Myocyte (in vitro differentiated cells): ENCODE measurements around the gene PPM1N. TPM values are rescaled to one million over a fixed set of nuclear protein-coding genes. Genes with fewer than 3 reads are reported as not detected.
A peak's percentile ranks its signal among the peaks of the same experiment; 100 is the strongest.

ENCODE experiments used
- DNase-seq: peaks from one replicate; pipeline ENCODE4 v3.0.0-alpha.2; 2012; ENCODE audit warnings: low read depth
- total RNA-seq: library from RNA; depleted of rRNA; stranded (reverse); fragments of >200 nt; gene quantifications from 2 replicates; pipeline ENCODE4 v1.2.3, GENCODE V29; 2014

PPM1N gene
- total RNA-seq, 1 donor from 2014 or later, result 0.64 TPM

DNA sequence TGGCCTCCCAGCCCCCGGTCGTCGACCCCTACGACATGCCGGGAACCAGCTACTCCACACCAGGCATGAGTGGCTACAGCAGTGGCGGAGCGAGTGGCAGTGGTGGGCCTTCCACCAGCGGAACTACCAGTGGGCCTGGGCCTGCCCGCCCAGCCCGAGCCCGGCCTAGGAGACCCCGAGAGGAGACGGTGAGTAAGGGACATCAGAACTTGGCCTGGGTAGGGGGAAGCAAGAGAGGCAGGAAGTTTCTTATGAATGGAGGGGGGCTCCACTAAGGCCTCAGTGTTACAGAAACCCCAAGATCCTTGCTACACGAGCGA is 27.5 kb upstream of the PPM1N start:
- DNase-seq, result no peak

DNA sequence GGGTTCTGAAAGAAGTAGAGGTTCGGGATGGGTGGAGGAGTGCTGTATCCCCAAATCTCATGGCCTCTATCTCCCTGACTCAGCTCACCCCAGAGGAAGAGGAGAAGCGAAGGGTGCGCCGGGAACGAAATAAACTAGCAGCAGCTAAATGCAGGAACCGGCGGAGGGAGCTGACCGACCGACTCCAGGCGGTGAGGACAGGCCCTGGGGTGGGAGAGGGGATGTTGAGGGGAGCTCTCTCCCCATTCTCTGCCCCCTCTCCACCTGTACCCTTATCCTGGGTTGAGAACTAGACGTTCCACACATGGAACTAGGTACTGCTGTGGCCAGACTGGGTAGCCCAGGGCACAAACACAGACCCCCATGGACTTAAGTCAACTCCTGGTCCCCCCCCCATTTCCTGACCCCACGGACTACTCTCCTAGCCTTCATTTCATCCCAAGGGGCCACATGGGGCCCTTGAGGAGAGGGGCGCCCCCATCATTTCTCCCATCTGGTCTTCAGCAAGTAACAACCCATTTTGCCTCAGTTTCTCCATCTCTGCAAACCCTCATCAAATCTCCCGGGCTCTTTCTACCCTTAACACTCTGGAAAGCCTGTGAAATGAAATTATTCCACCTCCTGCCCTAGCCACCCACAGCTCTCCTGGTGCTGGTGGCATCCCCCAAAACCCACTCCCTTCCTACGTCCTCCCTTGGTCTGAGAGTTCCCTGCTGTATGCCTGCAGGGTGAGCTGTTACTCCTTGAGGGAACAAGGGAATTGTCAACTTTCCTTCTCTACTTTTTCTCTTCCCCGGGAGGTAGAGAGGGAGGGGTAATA is 26.9 kb upstream of the PPM1N start:
- no peak for DNase-seq

DNA sequence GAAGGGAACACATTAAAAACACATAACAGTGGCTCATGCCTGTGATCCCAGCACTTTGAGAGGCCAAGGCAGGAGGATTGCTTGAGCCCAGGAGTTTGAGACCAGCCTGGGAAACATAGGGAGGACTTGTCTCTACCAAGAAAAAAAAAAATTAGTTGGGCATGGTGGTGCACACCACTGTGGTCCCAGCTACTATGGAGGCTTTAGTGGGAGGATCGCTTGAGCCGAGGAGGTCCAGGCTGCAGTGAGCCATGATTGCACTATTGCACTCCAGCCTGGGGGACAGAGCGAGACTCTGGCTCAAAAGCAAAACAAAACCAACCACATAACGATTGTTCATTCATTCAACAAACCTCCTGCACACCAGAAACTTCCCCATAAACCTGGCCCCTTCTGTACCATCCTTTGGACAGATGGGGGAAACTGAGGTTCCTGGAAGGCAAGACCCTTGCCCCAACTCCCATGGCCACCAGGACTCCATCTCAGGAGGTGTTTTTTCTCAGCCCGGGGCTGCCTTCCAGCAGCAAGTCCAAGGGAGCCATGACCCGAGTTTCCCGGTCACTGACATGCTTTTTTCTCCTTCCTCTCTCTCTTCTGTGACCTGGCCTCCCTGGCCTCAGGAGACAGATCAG is 26.2 kb upstream of the PPM1N start:
- DNase-seq, result no peak

DNA sequence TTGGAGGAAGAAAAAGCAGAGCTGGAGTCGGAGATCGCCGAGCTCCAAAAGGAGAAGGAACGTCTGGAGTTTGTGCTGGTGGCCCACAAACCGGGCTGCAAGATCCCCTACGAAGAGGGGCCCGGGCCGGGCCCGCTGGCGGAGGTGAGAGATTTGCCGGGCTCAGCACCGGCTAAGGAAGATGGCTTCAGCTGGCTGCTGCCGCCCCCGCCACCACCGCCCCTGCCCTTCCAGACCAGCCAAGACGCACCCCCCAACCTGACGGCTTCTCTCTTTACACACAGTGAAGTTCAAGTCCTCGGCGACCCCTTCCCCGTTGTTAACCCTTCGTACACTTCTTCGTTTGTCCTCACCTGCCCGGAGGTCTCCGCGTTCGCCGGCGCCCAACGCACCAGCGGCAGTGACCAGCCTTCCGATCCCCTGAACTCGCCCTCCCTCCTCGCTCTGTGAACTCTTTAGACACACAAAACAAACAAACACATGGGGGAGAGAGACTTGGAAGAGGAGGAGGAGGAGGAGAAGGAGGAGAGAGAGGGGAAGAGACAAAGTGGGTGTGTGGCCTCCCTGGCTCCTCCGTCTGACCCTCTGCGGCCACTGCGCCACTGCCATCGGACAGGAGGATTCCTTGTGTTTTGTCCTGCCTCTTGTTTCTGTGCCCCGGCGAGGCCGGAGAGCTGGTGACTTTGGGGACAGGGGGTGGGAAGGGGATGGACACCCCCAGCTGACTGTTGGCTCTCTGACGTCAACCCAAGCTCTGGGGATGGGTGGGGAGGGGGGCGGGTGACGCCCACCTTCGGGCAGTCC is 25.5 kb upstream of the PPM1N start:
- DNase-seq, result no peak

DNA sequence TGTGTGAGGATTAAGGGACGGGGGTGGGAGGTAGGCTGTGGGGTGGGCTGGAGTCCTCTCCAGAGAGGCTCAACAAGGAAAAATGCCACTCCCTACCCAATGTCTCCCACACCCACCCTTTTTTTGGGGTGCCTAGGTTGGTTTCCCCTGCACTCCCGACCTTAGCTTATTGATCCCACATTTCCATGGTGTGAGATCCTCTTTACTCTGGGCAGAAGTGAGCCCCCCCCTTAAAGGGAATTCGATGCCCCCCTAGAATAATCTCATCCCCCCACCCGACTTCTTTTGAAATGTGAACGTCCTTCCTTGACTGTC is 24.9 kb upstream of the PPM1N start:
- no peak for DNase-seq

DNA sequence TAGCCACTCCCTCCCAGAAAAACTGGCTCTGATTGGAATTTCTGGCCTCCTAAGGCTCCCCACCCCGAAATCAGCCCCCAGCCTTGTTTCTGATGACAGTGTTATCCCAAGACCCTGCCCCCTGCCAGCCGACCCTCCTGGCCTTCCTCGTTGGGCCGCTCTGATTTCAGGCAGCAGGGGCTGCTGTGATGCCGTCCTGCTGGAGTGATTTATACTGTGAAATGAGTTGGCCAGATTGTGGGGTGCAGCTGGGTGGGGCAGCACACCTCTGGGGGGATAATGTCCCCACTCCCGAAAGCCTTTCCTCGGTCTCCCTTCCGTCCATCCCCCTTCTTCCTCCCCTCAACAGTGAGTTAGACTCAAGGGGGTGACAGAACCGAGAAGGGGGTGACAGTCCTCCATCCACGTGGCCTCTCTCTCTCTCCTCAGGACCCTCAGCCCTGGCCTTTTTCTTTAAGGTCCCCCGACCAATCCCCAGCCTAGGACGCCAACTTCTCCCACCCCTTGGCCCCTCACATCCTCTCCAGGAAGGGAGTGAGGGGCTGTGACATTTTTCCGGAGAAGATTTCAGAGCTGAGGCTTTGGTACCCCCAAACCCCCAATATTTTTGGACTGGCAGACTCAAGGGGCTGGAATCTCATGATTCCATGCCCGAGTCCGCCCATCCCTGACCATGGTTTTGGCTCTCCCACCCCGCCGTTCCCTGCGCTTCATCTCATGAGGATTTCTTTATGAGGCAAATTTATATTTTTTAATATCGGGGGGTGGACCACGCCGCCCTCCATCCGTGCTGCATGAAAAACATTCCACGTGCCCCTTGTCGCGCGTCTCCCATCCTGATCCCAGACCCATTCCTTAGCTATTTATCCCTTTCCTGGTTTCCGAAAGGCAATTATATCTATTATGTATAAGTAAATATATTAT is 24.3 kb upstream of the PPM1N start:
- no peak for DNase-seq

DNA sequence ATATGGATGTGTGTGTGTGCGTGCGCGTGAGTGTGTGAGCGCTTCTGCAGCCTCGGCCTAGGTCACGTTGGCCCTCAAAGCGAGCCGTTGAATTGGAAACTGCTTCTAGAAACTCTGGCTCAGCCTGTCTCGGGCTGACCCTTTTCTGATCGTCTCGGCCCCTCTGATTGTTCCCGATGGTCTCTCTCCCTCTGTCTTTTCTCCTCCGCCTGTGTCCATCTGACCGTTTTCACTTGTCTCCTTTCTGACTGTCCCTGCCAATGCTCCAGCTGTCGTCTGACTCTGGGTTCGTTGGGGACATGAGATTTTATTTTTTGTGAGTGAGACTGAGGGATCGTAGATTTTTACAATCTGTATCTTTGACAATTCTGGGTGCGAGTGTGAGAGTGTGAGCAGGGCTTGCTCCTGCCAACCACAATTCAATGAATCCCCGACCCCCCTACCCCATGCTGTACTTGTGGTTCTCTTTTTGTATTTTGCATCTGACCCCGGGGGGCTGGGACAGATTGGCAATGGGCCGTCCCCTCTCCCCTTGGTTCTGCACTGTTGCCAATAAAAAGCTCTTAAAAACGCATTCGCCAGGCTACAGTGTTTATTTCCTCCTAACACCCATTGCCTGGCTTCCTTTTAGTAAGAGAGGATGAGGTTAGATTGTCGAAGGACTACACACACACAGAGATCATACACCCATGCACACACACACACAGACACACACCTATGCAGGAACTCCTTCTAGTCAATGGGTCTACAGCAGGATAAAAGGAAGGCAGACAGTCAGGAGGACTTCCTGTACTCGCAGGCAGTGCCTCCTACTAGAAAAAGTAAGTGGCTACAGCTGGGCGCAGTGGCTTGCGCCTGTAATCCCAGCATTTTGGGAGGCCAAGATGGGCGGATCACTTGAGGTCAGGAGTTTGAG is 23.4 kb upstream of the PPM1N start:
- DNase-seq, result no peak

DNA sequence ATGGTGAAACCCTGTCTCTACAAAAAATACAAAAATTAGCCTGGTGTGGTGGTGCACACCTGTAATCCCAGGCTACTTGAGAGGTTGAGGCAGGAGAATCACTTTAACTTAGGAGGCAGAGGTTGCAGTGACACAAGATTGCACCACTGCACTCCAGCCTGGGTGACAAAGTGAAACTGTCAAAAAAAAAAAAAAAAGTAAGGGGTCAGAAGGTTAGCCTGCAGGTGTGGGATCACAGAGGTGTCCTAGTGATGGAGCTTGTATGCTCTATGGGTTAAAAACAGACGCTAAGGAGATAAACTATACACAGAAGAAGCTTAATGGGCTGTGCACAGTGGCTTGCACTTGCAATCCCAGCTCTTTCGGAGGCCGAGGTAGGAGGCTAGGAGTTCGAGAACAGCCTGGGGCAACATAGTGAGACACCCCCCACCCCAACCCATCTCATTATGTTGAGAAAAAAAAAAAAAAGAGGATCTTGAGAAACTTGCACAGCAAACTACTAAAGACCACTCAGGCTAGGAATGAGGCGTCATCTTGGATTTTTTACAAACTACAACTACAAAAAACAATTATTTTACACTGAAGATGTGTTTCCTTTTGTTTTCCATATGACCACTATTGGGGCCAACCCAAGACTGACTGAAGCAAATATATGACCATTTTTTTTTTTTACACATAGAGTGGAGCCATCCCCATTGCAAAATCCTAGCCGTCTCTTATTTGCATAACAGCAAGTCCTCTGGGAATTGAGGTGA is 22.5 kb upstream of the PPM1N start:
- DNase-seq, result no peak

DNA sequence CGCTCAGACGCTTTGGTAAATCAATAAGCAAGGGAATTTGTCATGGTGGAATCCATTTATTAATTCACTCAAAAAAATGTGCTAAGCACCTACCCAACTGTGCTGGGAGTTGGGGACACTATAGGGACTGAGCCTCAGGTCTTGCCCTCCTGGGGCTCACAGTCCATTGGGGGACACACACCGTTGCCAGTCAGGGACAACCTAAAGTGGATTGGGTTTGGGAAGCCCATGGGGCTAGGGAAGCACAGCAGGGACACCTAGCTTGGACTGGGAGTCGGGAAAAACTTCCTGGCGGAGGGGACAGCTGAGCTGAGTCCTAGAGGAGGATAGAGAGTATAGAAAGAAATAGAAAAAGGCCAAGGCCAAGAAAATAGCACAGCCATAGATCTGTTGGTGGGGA is 21.9 kb upstream of the PPM1N start:
- no peak for DNase-seq

DNA sequence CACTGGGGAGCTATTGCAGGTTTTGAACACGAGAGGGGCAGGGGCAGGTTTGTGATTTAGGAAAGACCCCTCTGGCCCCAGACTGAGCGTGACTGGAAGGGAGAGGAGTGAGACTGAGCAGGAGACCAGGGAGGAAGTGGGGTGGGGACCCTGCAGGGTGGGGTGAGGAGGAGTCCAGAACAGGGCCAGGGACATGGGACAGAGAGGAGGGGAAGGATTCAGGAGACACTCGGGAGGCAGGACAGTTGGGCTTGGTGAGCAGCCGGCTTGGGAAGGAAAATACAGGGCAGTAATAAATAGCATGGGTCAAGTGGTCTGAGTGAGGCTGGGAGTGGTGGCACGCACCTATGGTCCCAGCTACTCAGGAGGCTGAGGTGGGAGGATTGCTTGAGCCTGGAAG is 21.1 kb upstream of the PPM1N start:
- DNase-seq, result no peak

DNA sequence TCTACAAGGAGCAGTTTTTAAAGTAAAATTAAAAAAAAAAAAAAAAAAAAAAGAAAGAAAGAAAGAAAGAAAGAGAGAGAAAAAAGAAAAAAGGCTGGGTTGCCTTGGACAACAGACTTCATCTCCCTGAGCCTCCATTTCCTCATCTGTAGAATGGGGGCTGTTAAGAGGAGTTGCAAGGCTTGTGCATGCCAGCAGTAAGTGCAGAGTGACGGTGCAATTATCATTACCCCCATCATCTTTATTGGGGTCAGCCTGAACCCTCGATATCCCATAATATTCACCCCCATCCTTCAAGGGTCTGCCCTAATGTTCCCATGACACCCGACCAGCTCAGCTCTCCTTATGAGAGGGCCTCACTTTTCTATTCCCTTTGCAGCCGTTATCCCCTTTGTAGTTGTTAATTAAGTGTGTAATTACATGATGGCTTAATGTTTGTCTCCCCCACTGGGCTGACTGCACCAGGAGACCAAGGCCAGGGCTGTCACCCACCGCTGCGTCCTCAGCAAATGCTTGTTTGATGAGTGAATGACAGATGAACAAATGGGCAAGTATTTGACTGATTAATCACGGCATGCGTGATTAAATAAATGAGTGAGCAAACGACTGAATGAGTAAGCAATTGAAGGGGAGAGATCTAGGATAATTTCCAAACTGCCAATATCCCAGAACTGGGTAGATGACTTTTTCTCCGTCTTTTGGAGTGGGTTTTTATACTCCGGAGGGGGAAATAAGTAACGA is 20.4 kb upstream of the PPM1N start:
- DNase-seq, result no peak

DNA sequence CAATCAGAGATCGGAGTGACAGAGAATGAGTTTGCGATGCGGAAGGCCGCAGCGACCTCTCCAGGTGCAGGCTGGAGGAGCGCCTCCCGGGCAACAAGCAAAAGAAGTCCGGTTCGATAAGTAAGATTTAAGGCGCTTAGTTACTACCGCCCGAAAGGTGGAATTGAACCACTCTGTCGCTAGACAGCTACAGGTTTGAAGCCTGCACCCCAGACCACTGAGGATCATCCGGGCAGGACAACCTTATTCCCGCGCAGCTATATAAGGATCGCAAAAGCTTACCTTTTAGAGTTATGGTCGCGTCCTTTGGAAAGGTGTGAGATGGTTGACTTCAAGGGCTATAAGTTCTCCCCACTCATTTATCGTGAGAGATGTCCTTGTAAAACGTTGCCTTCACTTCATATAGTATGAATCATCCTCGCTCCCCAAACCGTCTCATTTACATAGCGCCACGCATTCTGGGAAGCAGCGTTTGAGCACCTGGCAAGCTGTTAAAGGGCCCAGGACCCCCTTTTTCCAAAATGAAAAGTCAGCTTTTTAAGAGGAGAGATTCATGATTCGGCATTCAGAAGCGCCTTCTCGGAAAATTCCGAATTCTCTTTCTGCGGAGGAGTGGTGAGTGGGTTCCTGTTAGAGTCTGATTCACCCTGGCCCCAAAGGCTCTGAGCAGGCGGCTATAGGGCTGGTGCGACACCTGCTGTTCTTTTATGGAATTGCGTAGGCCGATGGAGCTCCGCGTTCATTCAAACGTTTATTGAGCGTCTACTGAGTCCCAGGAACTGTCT is 19.6 kb upstream of the PPM1N start:
- DNase-seq, result peak; percentile 90

DNA sequence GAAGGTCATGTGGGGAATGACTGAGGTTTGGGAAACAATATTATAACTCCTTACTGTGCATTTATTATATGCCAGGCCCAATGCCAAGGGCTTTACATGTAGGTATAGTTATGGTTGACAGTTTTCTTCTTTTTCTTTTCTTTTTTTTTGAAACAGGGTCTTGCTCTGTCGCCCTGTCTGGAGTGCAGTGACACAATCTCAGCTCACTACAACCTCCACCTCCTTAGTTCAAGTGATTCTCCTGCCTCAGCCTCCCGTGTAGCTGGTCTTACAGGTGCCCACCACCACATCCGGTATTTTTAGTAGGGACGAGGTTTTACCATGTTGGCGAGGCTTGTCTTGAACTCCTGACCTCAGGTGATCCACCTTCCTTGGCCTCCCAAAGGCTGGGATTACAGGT is 15.2 kb upstream of the PPM1N start:
- DNase-seq, result no peak

DNA sequence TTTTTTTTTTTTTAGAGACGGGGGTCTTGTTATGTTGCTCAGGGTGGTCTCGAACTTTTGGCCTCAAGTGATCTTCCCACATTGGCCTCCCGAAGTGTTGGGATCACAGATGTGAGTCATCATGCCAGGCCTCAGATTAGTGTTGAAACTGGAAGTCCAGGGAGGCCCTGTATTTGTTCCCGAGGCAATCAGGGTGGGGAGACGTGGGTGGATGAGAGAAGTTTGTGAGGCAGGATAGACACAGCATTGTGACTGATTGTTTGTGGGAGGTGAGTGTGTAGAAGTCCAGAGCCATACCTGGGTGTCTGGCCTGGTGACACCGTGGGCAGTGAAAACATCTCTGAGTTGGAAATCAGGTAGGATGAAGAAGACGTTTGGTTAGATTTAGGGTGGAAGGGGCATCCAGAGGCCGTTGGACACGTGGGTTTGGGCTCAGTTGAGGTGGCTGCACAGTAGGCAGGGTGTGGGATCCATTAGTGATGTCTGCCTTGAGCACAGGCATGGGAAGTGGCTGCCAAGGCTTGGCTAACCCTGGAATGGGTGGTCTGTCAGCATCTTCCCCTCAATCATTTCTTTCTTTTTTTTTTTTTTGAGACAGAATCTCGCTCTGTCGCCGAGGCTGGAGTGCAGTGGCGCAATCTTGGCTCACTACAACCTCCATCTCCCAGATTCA is 13.8 kb upstream of the PPM1N start:
- DNase-seq, result no peak

DNA sequence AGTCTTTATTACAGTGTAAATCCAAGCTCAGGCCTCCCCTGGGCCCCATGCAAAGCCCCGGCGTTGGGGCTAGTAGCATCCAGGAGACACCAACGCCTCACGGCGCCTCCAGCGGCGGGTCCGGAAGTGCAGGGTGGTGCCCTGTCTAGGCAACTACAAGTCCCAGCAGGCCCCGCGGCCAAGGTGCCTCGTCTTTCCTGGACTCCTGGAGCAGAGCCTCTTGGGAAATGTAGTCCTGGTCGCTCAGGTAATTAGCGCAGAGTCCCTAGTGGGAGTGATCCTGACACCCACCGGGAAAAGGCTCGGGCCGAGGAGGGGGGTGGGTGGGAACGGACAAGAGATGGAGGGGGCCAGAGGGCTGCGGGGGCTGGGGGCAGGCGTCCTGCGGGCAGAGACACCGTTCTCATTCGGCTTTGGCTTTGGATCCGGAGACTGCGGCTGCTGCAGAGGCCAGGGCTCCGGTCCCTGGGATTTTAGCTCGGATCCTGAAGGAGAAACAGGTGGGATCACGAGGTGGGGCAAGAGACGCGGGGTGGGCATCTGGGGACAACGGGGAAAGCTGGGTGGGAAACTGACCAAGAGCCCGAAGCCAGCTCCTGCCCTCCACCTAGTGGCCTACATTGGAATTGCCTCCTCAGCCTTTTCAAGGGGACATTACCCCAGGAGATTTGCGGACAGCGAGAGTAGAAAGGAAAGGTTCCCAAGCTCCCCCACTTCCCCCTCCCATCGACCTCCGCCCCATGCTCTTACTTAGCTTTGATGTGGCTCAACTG is 12.8 kb upstream of the PPM1N start:
- peak; percentile 94 for DNase-seq

DNA sequence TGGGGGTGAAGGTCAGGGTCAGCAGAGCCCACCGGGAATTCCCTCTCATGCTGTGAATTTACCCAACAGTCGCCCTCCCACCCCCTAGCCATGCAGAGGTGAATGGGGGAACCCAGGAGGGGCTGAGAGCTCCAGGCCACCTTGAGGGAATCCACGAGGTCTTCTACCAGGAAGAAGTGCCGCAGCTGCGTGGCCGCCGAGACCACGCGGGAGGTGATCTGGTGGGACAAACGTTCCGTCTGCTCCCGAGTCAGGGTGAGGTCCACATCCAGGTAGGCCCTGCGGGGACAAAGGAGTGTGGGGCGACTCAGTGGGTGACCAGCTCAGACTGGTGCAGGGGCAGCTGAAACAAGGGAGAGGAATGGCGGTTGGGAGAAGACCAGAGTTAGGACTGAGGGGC is 9.5 kb upstream of the PPM1N start:
- DNase-seq, result no peak
